HEK293T (cell line): ENCODE measurements around the gene CFAP92.

Source experiments
- CTCF ChIA-PET: fragments of 350-600 bp; formaldehyde crosslinking; extraction: SDS; loops from one replicate; lab custom pipeline; 2021; ENCODE audit warnings: antibody characterized with exemption, inconsistent platforms; lab: Yijun Ruan, JAX
- POLR2A ChIA-PET: fragments of 350-600 bp; formaldehyde crosslinking; extraction: SDS; loops from one replicate; lab custom pipeline; 2020; ENCODE audit warnings: antibody characterized with exemption, inconsistent platforms; lab: Yijun Ruan, JAX
- DNase-seq: peaks from one replicate; pipeline ENCODE4 v3.0.0; 2012; ENCODE audit warnings: mixed read lengths; ENCODE audit errors: extremely low spot score
- ARNT ChIP-seq: fragments of 450-650 bp; IDR thresholded peaks from 2 replicates; pipeline ENCODE4 v1.6.1; 2017; ENCODE audit warnings: mild to moderate bottlenecking
- BHLHE40 ChIP-seq: fragments of 450-650 bp; IDR thresholded peaks from 2 replicates; pipeline ENCODE4 v1.6.1; 2016; ENCODE audit warnings: mild to moderate bottlenecking, moderate library complexity, borderline replicate concordance
- CTBP1 ChIP-seq: fragments of 450-650 bp; IDR thresholded peaks from 2 replicates; pipeline ENCODE4 v1.6.1; 2016; ENCODE audit warnings: borderline replicate concordance
- ELF4 ChIP-seq: fragments of 450-650 bp; IDR thresholded peaks from 2 replicates; pipeline ENCODE4 v1.6.1; 2017; ENCODE audit warnings: antibody characterized with exemption
- FOXA1 ChIP-seq: fragments of 450-650 bp; IDR thresholded peaks from 2 replicates; pipeline ENCODE4 v1.6.1; 2016; ENCODE audit warnings: mild to moderate bottlenecking
- FOXK2 ChIP-seq: fragments of 450-650 bp; IDR thresholded peaks from 2 replicates; pipeline ENCODE4 v1.6.1; 2016; ENCODE audit warnings: mild to moderate bottlenecking
- FOXM1 ChIP-seq: fragments of 450-650 bp; IDR thresholded peaks from 2 replicates; pipeline ENCODE4 v1.6.1; 2017; ENCODE audit warnings: mild to moderate bottlenecking, borderline replicate concordance
- HDGF ChIP-seq: fragments of 450-650 bp; IDR thresholded peaks from 2 replicates; pipeline ENCODE4 v1.6.1; 2017; ENCODE audit warnings: antibody characterized with exemption, borderline replicate concordance
- L3MBTL2 ChIP-seq: fragments of 450-650 bp; conservative IDR thresholded peaks from 2 replicates; pipeline ENCODE4 v1.6.1; 2016; ENCODE audit warnings: mild to moderate bottlenecking
- LEF1 ChIP-seq: fragments of 450-650 bp; IDR thresholded peaks from 2 replicates; pipeline ENCODE4 v1.6.1; 2017; ENCODE audit warnings: mild to moderate bottlenecking, borderline replicate concordance
- NFRKB ChIP-seq: fragments of 450-650 bp; IDR thresholded peaks from 2 replicates; pipeline ENCODE4 v1.6.1; 2016; ENCODE audit warnings: mild to moderate bottlenecking, moderate library complexity
- PKNOX1 ChIP-seq: fragments of 450-650 bp; IDR thresholded peaks from 2 replicates; pipeline ENCODE4 v1.6.1; 2016
- SP1 ChIP-seq: fragments of 450-650 bp; IDR thresholded peaks from 2 replicates; pipeline ENCODE4 v1.6.1; 2017
- SUZ12 ChIP-seq: fragments of 450-650 bp; IDR thresholded peaks from 2 replicates; pipeline ENCODE4 v1.6.1; 2016; ENCODE audit warnings: mild to moderate bottlenecking
- TARDBP ChIP-seq: fragments of 450-650 bp; IDR thresholded peaks from 2 replicates; pipeline ENCODE4 v1.6.1; 2016
- ZNF384 ChIP-seq: fragments of 450-650 bp; IDR thresholded peaks from 2 replicates; pipeline ENCODE4 v1.6.1; 2016

The CFAP92 gene

DNA sequence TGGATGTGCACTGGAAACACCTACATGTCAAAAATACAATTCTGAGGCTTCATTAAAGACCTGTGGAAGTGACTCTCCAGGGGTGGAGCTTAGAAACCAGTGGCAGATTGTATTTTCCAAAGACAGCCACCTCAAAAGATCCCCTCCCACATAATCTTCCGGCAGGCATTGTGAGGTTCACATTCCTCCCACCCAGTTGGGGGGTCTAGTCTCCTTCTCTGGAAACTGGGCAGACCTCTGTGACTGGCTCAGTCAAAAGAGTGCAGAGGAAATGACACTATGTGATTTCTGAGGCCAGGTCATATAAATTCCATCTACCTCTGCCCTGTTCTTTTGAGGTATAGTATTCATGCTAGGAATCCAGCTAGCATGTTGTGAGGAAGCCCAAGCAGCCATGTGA, 1.9 kb upstream of the CFAP92 start:
- no peak for TF ChIP-seq BHLHE40
- no peak for TF ChIP-seq ARNT
- TF ChIP-seq ZNF384, result no peak
- no peak for TF ChIP-seq SP1
- TF ChIP-seq ELF4, result no peak
- TF ChIP-seq PKNOX1, result no peak
- TF ChIP-seq FOXK2, result no peak
- POLR2A ChIA-PET, result no interaction called here
- CTCF ChIA-PET, result interaction anchor here (0.7 kb wide), 1 partner anchor 1740 kb away, joined by 3 read pairs; no protein-coding TSS in a partner anchor

DNA sequence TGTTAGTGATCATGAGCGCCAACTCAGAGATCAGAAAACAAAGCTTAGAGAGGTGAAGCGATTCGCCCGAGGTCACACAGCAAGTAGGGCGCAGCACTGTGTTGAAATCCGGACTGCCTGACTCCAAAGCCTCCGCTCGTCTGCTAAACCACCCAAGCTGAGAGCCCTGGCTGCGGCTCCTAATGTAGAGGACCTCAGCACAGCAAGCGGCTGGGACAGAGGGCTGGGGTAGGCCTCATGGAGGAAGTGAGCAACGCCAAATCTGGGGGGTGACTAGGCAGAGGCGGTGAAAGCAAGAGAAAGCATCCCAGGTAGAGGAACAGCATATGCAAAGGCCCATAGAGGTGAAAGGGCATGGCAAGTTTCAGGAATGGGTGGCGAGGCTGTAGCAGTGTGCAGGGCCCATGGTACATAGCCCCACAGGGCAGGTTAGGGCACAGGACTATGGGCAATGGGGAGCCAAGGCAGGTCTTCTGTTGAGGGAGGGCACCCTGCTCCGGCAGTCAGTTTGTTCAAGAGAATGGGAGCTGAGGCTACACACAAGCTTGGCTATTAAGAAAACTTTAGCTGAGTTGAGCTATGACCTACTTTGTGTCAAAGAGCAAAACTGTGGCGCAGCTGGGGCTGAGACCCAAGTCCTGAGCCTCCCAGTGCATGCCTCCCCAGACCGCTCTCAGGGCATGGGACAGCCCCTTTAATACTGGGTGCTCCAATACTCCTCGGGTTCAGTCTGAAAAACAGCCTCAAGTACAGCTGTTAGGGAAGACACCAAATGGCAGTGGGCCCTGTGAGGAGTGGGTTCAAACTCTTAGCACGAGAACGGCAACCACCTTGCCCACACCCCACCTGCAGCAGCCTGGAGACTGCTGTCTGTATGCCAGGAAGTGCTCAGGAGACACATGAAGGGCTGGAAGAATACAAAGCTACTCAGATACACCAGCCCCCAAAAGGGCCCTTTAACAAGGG, 988 bp upstream of the CFAP92 start:
- ChIA-PET POLR2A (interaction anchor here (0.7 to 1.2 kb wide), 4 partner anchors 13 to 71 kb away, joined by 3 to 5 read pairs (median 4); no protein-coding TSS in a partner anchor), CTCF (interaction anchor here (0.8 kb wide), 1 partner anchor 12 kb away, joined by 3 read pairs; no protein-coding TSS in a partner anchor)
- TF ChIP-seq SUZ12, result no peak
- no peak for TF ChIP-seq NFRKB
- TF ChIP-seq TARDBP, result no peak
- no peak for TF ChIP-seq FOXA1
- TF ChIP-seq BHLHE40, result no peak
- no peak for TF ChIP-seq HDGF
- TF ChIP-seq FOXK2, result no peak
- no peak for TF ChIP-seq ARNT
- DNase-seq, result no peak

More for the DNA sequence above, 1.9 kb upstream of the CFAP92 start:
- no peak for DNase-seq

- ChIA-PET CTCF (interaction anchor here (0.8 kb wide), 1 partner anchor 11 kb away, joined by 3 read pairs; no protein-coding TSS in a partner anchor), POLR2A (interaction anchor here (0.7 to 1.2 kb wide), 4 partner anchors 12 to 72 kb away, joined by 3 to 5 read pairs (median 4); no protein-coding TSS in a partner anchor)
- TF ChIP-seq LEF1 (no peak), FOXM1 (no peak), SP1 (no peak), ELF4 (no peak)
- no peak for DNase-seq
Measured at GRCh38 chr3:128994173-128994512, 267 bp upstream of the CFAP92 start.

GRCh38 chr3:128992926-128993460, 883 bp downstream of the CFAP92 start:
- ChIA-PET POLR2A (interaction anchor here (1.2 kb wide), 1 partner anchor 11 kb away, joined by 5 read pairs; no protein-coding TSS in a partner anchor), CTCF (interaction anchor here (0.6 kb wide), 1 partner anchor 1298 kb away, joined by 4 read pairs; no protein-coding TSS in a partner anchor)
- TF ChIP-seq LEF1 (no peak), TARDBP (no peak), ZNF384 (no peak), CTBP1 (no peak)
- no peak for DNase-seq

GRCh38 chr3:128991355-128991895, 2.5 kb downstream of the CFAP92 start:
- no peak for TF ChIP-seq L3MBTL2
- no peak for TF ChIP-seq BHLHE40
- TF ChIP-seq ELF4, result no peak
- TF ChIP-seq FOXK2, result no peak
- no peak for TF ChIP-seq FOXA1
- ChIA-PET CTCF (no interaction called here), POLR2A (no interaction called here)
- no peak for DNase-seq

DNA sequence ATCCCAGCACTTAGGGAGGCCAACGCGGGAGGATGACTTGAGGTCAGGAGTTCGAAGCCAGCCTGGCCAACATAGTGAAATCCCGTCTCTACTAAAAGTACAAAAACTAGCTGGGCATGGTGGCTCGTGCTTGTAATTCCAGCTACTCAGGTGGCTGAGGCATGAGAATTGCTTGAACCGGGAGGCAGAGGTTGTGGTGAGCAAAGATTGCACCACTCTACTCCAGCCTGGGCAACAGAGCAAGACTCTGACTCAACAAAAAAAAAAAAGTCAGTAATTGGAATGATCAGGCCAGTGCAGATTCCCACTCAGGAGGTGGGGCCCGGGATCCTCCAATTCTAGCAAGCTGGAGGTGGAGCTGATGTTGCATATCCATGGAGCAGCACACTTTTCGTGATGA, 5.6 kb downstream of the CFAP92 start:
- POLR2A ChIA-PET, result no interaction called here
- no peak for TF ChIP-seq TARDBP
- CTCF ChIA-PET, result interaction anchor here (1.0 kb wide), 1 partner anchor 18 kb away, joined by 3 read pairs; no protein-coding TSS in a partner anchor
- no peak for DNase-seq

GRCh38 chr3:128987302-128988100, 6.4 kb downstream of the CFAP92 start:
- ChIA-PET POLR2A (no interaction called here), CTCF (no interaction called here)
- no peak for DNase-seq
- no peak for TF ChIP-seq FOXM1
- no peak for TF ChIP-seq ARNT
- TF ChIP-seq FOXK2, result no peak
- no peak for TF ChIP-seq HDGF
- no peak for TF ChIP-seq ELF4
- no peak for TF ChIP-seq NFRKB
- no peak for TF ChIP-seq L3MBTL2
- no peak for TF ChIP-seq SUZ12
- TF ChIP-seq SP1, result no peak
- TF ChIP-seq BHLHE40, result no peak
- TF ChIP-seq TARDBP, result no peak
- no peak for TF ChIP-seq FOXA1
- TF ChIP-seq LEF1, result no peak
- TF ChIP-seq ZNF384, result no peak
- no peak for TF ChIP-seq CTBP1
- TF ChIP-seq PKNOX1, result no peak
